Measurements from ENCODE around the gene PTH1R.

The PTH1R gene

GRCh38 chr3:46863261-46863782 lies 14.2 kb upstream of the PTH1R start, which contains the start of gene MYL3:
MYL3 (minus strand) TSS chr3:46863444; CDS start chr3:46863390, 54 bp downstream.
- in situ Hi-C loops (cut with MboI; ENCODE audit: low sequenced_read_pairs) = no loop called here

DNA sequence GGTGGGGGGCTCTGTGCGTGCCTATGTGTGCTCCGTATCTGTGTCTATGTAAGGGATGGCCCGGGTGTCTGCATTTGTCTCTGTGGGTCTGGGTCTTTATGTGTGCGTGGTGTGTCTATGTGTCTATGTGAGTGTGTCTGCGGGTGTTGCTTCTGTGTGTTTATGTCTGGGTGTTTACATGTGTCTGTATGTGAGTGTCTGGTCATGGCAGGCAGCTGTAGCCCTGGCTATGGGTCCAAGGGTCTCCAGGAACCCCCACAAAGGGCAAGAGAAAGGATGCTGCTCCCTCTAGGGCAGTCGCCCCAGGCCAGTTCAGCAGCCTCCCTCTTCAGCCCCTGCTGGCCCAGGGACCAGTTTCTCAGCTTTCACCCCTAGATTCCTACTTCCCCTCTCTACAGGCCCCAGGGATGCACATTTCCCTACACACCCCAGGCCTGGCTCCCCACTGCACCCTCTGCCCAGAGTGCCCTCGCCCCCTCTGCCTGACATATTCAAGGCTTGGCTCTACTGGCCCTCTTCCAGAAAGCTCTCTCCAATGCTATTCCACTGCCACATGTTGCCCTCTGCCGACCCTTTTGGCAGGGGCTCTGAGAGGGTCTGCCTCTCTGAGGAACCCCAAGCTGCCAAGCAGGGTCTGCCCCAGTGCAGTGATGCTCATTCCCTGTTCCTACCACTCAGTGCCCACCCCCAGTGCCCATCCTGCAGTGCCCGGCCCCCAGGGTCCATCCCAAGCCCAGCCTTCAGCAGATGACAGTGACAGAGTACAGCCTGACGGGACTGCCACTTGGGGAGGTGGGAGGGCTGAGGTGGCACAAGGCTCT lies 13.2 kb upstream of the PTH1R start:
- in situ Hi-C loops (cut with MboI; ENCODE audit: low sequenced_read_pairs) = no loop called here

DNA sequence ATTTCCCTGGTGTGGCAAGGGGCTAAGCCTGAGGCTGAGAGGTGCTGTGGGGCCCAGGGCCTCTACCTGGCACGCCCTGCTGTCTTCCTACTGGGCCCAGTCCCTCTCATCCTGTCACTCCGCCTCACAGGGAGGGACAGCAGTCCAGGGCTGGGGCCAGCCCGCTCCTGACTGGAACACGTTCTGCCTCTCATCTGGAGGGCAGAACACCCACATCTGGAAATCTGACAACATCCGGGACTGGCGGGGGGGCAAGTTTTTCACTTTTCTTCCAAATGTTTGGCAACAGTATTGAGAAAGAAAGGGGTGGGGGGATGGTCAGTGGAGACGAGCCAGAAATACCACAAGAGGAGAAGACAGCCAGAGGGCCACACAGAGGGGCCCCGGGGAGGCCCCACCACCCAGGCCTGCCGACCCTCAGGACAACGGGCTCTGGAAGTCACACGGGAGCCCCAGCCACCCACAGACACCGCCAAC lies 12.5 kb upstream of the PTH1R start:
- in situ Hi-C loops (cut with MboI; ENCODE audit: low sequenced_read_pairs) = no loop called here

- in situ Hi-C loops (cut with MboI; ENCODE audit: low sequenced_read_pairs) = no loop called here
Measured at GRCh38 chr3:46865546-46865945, 12.0 kb upstream of the PTH1R start.

DNA sequence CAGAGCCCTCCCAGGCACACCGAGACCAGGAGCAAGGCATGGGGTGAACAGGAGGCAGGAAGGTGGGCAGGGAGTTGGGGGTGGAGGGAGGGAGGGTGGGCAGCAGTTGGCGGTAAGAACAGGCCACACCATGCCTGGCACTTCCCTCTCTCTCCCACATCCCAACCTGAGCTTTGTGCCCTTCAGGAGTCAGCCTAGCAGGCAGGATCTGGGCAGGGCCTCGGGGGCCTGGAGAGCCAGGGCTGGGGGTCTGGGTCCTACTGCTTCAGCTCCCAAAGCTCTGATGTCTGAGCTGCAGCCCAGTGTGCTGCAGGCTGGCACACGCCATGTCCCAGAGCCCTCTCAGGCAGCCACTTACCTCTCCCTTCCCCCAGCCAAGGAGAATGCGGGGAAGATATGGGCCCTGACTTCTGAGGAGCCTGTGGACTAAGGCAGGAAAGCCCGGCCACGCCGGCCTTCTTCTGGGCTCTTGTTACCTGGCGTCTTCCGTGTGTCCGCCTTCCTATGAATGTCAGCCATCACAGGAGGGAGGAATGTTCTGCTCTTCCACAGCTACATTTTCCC lies 11.4 kb upstream of the PTH1R start:
- in situ Hi-C loops (cut with MboI; ENCODE audit: low sequenced_read_pairs) = no loop called here

DNA sequence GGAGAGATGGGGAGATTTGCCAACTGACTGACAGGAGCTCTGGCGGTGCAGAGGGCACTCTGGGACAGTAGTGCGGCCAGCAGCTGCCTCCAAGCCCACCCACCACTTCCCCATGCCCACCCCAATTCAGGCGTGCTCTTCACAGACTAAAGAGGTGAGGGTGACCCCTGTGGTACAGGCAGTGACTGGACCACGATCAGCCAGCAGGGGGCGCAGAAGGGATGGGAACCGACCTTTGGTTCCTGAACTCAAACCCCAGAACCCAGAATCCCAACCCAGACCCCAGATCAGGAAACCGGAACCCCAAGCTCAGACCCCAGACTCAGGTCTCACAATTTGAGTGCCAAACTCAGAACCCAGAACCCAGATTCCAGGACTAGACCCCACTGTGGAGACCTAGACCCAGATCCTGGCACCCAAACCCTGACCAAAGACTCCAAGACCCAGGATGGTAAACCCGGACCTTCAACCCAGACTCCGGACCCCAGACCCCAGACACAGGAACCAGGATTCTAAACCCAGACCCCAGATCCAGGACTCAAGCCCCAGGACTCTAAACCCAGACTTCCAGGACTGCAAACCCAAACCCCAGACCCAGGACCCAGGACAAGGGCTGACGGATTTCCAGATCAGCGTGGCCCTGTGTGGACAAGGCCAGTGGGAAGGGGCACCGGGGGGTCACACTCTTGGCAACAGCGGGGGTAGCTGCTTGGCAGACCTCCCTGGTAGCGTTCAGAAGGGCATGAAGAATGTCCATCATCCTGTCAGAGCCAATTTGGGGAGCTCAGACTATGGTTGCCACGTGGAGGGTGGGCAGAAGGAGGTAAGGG lies 10.6 kb upstream of the PTH1R start:
- in situ Hi-C loops (cut with MboI; ENCODE audit: low sequenced_read_pairs) = no loop called here

GRCh38 chr3:46867550-46867898 lies 10.0 kb upstream of the PTH1R start:
- in situ Hi-C loops (cut with MboI; ENCODE audit: low sequenced_read_pairs) = no loop called here

DNA sequence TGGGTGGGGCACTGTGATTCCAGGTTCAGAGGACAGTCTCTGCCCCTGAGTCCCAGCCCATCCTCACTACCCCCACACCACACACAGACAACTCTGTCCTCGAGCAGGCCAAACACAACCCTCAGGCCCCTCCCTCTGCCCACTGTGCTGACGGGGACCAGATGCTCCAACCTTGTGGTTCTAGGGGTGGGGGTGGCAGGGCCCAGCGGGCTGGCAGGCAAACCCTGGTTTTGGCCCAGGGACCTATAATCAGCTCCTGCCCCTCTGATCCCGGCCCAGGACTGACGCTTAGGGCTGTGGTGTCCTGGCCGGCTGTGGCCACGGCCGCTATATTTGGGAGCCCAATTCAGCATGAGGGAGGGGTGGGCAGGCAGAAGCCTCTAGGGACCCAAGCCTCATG lies 9.2 kb upstream of the PTH1R start:
- in situ Hi-C loops (cut with MboI; ENCODE audit: low sequenced_read_pairs) = no loop called here

GRCh38 chr3:46868948-46869347 lies 8.6 kb upstream of the PTH1R start:
- in situ Hi-C loops (cut with MboI; ENCODE audit: low sequenced_read_pairs) = no loop called here

GRCh38 chr3:46869440-46869839 lies 8.1 kb upstream of the PTH1R start:
- in situ Hi-C loops (cut with MboI; ENCODE audit: low sequenced_read_pairs) = no loop called here

- in situ Hi-C loops (cut with MboI; ENCODE audit: low sequenced_read_pairs) = no loop called here
Measured at GRCh38 chr3:46870651-46871050, 6.9 kb upstream of the PTH1R start.

DNA sequence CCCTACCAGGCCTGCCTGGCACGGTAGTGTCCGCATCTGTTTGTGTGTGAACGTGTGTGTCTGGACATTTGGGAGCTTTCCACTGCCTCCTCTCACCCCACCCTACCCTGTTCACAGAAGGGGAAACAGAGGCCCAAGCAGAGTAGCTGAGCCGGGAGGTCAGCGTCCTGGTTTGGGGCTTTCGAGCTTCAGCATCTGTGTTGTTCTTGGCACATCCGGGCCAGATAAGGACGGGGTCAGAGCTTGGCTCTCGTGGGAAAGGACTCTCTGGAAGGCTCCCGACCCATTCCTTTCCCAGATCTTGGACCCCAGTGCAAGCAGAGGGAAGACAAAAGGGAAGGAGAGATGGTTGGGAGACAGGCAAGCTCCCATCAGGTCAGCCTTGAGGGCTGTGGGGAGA lies 6.3 kb upstream of the PTH1R start:
- in situ Hi-C loops (cut with MboI; ENCODE audit: low sequenced_read_pairs) = no loop called here

GRCh38 chr3:46873521-46873920 lies 4.0 kb upstream of the PTH1R start:
- in situ Hi-C loops (cut with MboI; ENCODE audit: low sequenced_read_pairs) = no loop called here

GRCh38 chr3:46874430-46874829 lies 3.1 kb upstream of the PTH1R start:
- in situ Hi-C loops (cut with MboI; ENCODE audit: low sequenced_read_pairs) = no loop called here

GRCh38 chr3:46875560-46875959 lies 2.0 kb upstream of the PTH1R start:
- in situ Hi-C loops (cut with MboI; ENCODE audit: low sequenced_read_pairs) = no loop called here

- in situ Hi-C loops (cut with MboI; ENCODE audit: low sequenced_read_pairs) = no loop called here
Measured at GRCh38 chr3:46876313-46877300, 914 bp upstream of the PTH1R start.

- in situ Hi-C loops (cut with MboI; ENCODE audit: low sequenced_read_pairs) = no loop called here
Measured at GRCh38 chr3:46878781-46879436, 1.4 kb downstream of the PTH1R start.

DNA sequence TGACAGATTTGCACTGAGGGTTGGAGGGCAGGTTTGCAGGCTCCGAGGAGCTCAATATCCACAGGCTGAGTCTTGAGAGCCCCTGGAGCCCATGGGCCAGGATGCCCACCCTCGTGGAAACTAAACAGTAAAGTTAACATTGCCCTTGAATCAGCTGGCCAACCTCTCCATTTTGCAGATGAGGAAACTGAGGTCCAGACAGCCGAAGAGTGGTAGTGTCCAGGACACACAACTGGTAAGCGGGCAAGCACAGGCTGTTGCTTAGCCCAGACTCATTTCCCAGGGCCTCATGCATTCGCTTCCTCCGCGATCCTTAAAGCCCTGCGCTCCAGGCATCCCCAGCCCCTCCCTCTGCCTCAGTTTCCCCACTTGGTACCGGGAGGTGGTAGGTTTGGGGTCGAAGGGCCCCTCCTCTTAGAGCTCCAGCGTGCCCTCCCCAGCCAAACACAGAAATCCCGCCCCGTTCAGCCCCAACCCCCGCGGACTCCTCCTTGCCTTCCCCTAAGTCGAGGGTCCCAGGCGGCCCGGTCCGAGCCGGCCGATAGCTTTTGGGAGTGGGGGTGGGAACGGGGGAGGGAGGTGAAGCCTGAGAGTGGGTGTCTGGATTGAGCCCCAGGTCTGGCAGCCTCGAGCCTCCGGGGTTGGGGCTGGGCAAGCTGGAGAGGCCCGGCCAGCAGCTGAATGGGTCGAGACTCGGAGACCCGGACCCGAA lies 3.5 kb downstream of the PTH1R start:
- in situ Hi-C loops (cut with MboI; ENCODE audit: low sequenced_read_pairs) = no loop called here

Data from HL-60/S4 treated with retinoic acid at 250 ng/mL for 4 days and 3 days (cell line).